Measurements from ENCODE around the gene NTRK3.

DNA sequence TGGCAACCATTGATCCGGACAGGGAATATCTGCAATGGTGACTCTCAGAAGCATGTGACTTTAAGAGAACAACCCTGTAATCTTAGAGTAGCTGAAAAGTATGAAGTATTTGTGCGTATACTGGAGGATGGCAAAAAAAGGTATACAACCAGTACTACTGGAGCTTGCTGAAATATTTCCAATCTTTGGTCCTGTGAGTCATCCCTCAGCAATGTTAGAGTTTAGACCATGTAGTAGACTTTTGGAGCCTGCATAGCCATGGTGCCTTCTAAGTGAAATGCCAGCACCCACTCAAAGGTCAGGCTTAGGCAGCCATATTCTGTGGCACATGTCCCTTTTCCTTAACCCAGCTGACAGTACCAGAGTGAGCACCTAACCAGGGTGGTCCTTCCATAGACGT lies 429.4 kb downstream of the NTRK3 start:
- TF ChIP-seq POLR2A (IDR thresholded peaks at IDR 0.05) = no peak
- TF ChIP-seq, protein P1, sequence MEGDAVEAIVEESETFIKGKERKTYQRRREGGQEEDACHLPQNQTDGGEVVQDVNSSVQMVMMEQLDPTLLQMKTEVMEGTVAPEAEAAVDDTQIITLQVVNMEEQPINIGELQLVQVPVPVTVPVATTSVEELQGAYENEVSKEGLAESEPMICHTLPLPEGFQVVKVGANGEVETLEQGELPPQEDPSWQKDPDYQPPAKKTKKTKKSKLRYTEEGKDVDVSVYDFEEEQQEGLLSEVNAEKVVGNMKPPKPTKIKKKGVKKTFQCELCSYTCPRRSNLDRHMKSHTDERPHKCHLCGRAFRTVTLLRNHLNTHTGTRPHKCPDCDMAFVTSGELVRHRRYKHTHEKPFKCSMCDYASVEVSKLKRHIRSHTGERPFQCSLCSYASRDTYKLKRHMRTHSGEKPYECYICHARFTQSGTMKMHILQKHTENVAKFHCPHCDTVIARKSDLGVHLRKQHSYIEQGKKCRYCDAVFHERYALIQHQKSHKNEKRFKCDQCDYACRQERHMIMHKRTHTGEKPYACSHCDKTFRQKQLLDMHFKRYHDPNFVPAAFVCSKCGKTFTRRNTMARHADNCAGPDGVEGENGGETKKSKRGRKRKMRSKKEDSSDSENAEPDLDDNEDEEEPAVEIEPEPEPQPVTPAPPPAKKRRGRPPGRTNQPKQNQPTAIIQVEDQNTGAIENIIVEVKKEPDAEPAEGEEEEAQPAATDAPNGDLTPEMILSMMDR (IDR thresholded peaks at IDR 0.05) = no peak

Data from thyroid gland (tissue), 4 donors.